Panc1 (cell line): ENCODE measurements around the gene GSK3B. TPM values are rescaled to one million over a fixed set of nuclear protein-coding genes. Genes with fewer than 3 reads are reported as not detected.

Experiments used
- ATAC-seq: fragments of 200-7000 bp; cut with Tn5 transposase; 2 replicates; pipeline ENCODE4 v1.9.1; 2020; ENCODE audit warnings: mild to moderate bottlenecking, moderate library complexity
- BruUV-seq: library from RNA; stranded (reverse); fragments of 400-500 nt; replicated peaks from 2 replicates; lab custom pipeline; 2021; lab: Mats Ljungman, UMichigan
- CTCF ChIA-PET: fragments of 300-600 bp; sonication (Branson Sonifier 250); formaldehyde crosslinking; loops from one replicate; lab custom pipeline; 2022; ENCODE audit warnings: antibody characterized with exemption; lab: Charles Lee
- POLR2A ChIA-PET: fragments of 300-600 bp; sonication (Branson Sonifier 250); formaldehyde crosslinking; loops from one replicate; lab custom pipeline; 2022; ENCODE audit warnings: antibody characterized with exemption; lab: Charles Lee
- DNase-seq: peaks from one replicate; pipeline ENCODE4 v3.0.0-alpha.2; 2010; ENCODE audit warnings: low read depth, low spot score
- H3K27ac ChIP-seq: 2 replicates; pipeline ENCODE4 v1.5.1; 2011; ENCODE audit warnings: mild to moderate bottlenecking, low read length, inconsistent platforms
- H3K27me3 ChIP-seq: fragments of 200-500 bp; sonication (Bioruptor generic); 2 replicates; pipeline ENCODE4 v1.6.0; 2014; ENCODE audit warnings: low read length, inconsistent platforms; ENCODE audit not compliant: control insufficient read depth, insufficient read depth
- H3K36me3 ChIP-seq: fragments of 200-500 bp; sonication (Bioruptor generic); 2 replicates; pipeline ENCODE4 v1.5.1; 2014; ENCODE audit warnings: inconsistent platforms, mild to moderate bottlenecking, low read length, moderate library complexity; ENCODE audit not compliant: control insufficient read depth, insufficient read depth
- H3K4me1 ChIP-seq: 2 replicates; pipeline ENCODE4 v1.5.1; 2011; ENCODE audit warnings: inconsistent platforms, mild to moderate bottlenecking, low read length, moderate library complexity; ENCODE audit not compliant: control insufficient read depth, insufficient read depth
- H3K4me3 ChIP-seq, 2 experiments: 2 replicates each; pipeline ENCODE4 v1.5.1; 2011 to 2012; ENCODE audit warnings: low read depth in 2 of 2, low read length in 2 of 2, mild to moderate bottlenecking in 2 of 2, inconsistent platforms in 1 of 2, moderate library complexity in 1 of 2
- H3K9me3 ChIP-seq: fragments of 200-500 bp; sonication (Bioruptor generic); 2 replicates; pipeline ENCODE4 v1.5.1; 2014; ENCODE audit warnings: low read depth, mild to moderate bottlenecking, inconsistent platforms, low read length, moderate library complexity; ENCODE audit not compliant: control insufficient read depth, insufficient read depth
- CTCF ChIP-seq: fragments of 450-650 bp; IDR thresholded peaks from 2 replicates; pipeline ENCODE4 v1.5.1; 2017; ENCODE audit warnings: mild to moderate bottlenecking
- POLR2AphosphoS5 ChIP-seq: IDR thresholded peaks from 2 replicates; pipeline ENCODE4 v1.6.1; 2012; ENCODE audit warnings: mild to moderate bottlenecking, low read depth, low read length, moderate library complexity
- REST ChIP-seq, 2 experiments: IDR thresholded peaks; 2 replicates each; pipeline ENCODE4 v1.6.1; 2011 to 2012; ENCODE audit warnings: low read depth in 2 of 2, control low read depth in 1 of 2, low read length in 1 of 2, mild to moderate bottlenecking in 1 of 2, moderate library complexity in 1 of 2; ENCODE audit not compliant: insufficient read depth in 1 of 2
- SIN3A ChIP-seq: IDR thresholded peaks from 2 replicates; pipeline ENCODE4 v1.6.1; 2012; ENCODE audit warnings: low read depth, mild to moderate bottlenecking, low read length, moderate library complexity, borderline replicate concordance; ENCODE audit not compliant: insufficient read depth
- TCF7L2 ChIP-seq: IDR thresholded peaks from 2 replicates; pipeline ENCODE4 v1.6.1; 2011; ENCODE audit warnings: mild to moderate bottlenecking, low read depth, low read length, inconsistent platforms
- in situ Hi-C: cut with HindIII; loops from 2 replicates; pipeline ENCODE4 v1.10.0; 2016; ENCODE audit warnings: low sequenced_read_pairs, low pct_unique_long_range_greater_than_20kb
- intact Hi-C: fragments of 100-400 bp; cut with micrococcal nuclease; formaldehyde crosslinking; loops from one replicate; pipeline ENCODE4 v1.10.0; 2022; ENCODE audit not compliant: unreplicated experiment
- total RNA-seq: library from RNA; stranded (reverse); gene quantifications from one replicate; pipeline ENCODE4 v1.2.1, GENCODE V29; 2021; ENCODE audit not compliant: unreplicated experiment

GSK3B gene
- total RNA-seq, 1 experiment from 2014 or later = 35.3 TPM

DNA sequence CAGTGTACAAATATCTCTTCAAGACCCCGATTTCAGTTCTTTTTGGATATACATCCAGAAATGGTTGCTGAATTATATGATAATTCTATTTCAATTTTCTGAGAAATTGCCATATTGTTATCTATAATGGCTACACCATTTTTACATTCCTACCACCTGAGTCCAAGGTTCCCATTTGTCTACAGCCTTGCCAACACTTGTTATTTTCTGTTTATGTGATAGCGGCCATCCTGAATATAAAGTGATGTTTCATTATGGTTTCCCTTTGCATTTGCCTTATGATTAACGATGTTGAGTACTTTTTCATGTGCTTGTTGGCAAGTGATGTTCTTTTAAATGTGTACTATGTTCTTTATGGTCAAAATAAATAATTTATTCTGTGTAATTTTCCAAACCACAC, 303.9 kb downstream of the GSK3B start:
- Histone ChIP-seq H3K36me3 (no peaks in the 10 kb centered on the region), H3K4me3 (no peak overlapping the region), H3K4me1 (no peaks in the 10 kb centered on the region), H3K9me3 (no peaks in the 10 kb centered on the region), H3K27ac (no peak overlapping the region), H3K27me3 (no peaks in the 10 kb centered on the region)
- POLR2A ChIA-PET = no interaction called here
- in situ Hi-C loops = no loop called here
- CTCF ChIA-PET = no interaction called here
- intact Hi-C loops = no loop called here
- BruUV-seq = no TSS peak
- TF ChIP-seq POLR2AphosphoS5 (no peak), REST (IDR thresholded peaks at IDR 0.05; ENCODE audit: insufficient read depth in 1 of 2, low read depth in 2 of 2, low read length in 1 of 2) (no peak), TCF7L2 (no peak), SIN3A (no peak), CTCF (no peak)
- ATAC-seq (no peak), DNase-seq (no peak)

DNA sequence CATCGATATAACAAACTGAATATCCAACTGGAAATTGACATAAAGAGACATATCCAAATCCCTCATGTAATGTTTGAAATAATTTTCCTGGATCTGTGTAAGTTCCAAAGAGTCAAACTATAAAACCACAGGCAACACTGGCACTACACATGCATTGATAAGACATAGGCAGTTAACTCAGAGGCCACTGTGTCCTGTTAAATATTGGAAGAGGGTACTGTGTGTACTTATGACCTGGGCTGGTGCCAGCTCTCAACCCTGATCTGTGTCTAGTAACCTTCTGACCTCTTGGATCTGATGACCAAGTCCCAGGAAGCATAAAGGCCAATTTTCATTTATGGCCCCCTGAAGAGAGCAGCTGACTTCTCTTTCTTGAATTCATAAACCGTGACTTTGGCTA, 307.8 kb downstream of the GSK3B start:
- ATAC-seq (no peak), DNase-seq (no peak)
- Histone ChIP-seq H3K27ac (no peak overlapping the region), H3K4me1 (no peaks in the 10 kb centered on the region), H3K27me3 (no peaks in the 10 kb centered on the region), H3K9me3 (no peaks in the 10 kb centered on the region), H3K36me3 (no peaks in the 10 kb centered on the region), H3K4me3 (no peak overlapping the region)
- BruUV-seq = no TSS peak
- ChIA-PET CTCF (no interaction called here), POLR2A (no interaction called here)
- intact Hi-C loops = no loop called here
- in situ Hi-C loops = no loop called here
- TF ChIP-seq CTCF (no peak), POLR2AphosphoS5 (no peak), TCF7L2 (no peak), REST (IDR thresholded peaks at IDR 0.05; ENCODE audit: insufficient read depth in 1 of 2, low read depth in 2 of 2, low read length in 1 of 2) (no peak), SIN3A (no peak)
